Colon (tissue), 2 donors: ENCODE data around the gene RFTN1.
"Not testable (repeated sequence)": the region's sequence is repeated elsewhere in the genome, so short reads cannot be mapped to it uniquely, and the experiment has no call there.

ENCODE experiments used
- FAIRE-seq: peaks from 2 replicates; lab custom pipeline; 2012; peaks lifted over from hg19 to GRCh38; lab: Jason Lieb, UNC
- donor health status: control.
- donor health status: control.

The RFTN1 gene

DNA sequence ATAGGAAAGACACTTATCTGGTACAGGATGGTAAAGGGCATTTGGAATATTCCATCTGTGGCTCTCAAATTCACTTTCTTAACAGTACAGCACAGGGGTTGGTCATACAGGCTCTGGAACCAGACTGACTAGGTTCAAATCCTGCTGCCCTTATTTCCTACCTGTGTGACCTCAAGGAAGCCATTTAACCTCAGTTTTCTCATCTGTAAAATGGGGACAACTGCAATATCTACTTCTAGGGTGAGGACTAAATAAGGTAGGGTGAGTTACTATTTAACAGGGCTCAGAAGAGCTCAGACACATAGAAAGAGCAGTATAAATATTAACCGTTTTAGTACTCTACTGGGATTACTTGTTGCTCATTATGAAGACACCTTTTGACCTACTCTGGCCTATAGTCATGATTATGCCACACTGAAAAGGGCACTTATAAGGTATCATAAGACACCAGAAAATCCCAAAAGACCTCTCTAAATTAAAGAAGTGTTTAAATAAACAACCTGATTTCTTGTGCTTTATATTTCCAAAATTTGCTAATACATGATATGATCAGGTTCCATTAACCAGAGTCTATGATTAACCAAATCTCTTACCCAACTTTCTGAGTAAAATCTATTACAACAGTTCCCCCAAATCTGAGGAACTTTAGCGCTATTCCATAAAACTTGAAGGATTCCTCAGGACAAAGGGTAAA, 6.5 kb downstream of the RFTN1 start:
- no peak for FAIRE-seq

DNA sequence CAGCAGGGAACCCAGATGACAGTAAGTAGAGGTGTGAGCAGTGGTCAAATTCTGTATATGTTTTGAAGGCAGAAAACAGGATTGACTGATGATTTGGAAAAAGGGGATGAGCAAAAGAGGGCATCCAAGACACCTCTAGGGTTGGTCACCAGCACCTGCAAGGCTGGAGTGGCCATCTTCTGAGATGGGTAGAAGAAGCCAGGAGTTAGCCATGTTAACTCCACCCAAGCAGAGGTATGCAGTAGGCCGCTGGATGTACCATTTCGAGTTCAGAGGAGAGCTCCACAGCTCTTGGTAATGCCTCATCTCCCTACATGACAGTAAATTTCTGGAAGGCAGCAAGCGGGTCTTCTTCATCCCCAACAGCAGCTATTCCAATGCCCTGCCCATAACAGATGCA, 7.0 kb downstream of the RFTN1 start:
- FAIRE-seq: no peak

- no peak for FAIRE-seq
Measured at GRCh38 chr3:16504692-16505091, 8.8 kb downstream of the RFTN1 start.

GRCh38 chr3:16504242-16504641, 9.3 kb downstream of the RFTN1 start:
- FAIRE-seq: no peak

GRCh38 chr3:16503191-16503776, 10.2 kb downstream of the RFTN1 start:
- FAIRE-seq: no peak

GRCh38 chr3:16502347-16502908, 11.1 kb downstream of the RFTN1 start:
- no peak for FAIRE-seq

GRCh38 chr3:16501376-16501775, 12.1 kb downstream of the RFTN1 start:
- FAIRE-seq: no peak

DNA sequence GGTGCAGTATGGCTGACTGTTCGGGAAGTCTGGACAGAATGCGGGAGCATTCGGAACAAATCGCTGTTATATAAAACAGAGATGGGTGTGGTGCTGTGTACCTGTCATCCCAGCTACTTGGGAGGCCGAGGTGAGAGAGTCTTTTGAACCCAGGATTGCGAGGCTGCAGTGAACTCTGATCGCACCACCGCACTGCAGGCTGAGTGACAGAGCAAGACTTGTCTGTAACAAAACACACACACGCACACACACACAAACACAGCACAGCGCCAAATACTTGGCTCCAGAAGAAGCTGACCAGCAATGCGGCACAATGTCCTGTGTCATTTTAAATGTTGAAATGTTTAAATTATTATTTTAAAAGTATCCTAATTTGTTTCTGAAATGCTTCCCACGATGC, 12.6 kb downstream of the RFTN1 start:
- no peak for FAIRE-seq

- no peak for FAIRE-seq
Measured at GRCh38 chr3:16500093-16500492, 13.4 kb downstream of the RFTN1 start.

DNA sequence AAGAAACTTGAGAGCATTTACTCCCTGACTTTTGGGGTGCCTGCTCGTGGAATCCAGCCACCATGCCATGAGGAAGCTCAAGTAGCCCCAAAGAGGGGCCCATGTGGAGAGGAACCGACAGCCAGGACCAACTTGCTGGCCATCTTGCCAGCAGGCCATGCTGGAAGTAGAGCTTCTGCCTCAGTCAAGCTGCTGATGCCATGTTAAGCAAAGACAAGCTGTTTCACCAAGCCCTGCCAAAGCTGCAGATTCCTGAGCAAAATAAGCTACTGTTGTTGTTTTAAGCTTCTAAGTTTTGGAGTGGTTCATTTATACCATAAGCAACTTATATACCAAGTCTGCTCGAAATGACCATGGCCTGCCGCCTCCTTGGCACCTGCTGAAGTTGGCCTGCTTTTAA, 14.1 kb downstream of the RFTN1 start:
- no peak for FAIRE-seq

DNA sequence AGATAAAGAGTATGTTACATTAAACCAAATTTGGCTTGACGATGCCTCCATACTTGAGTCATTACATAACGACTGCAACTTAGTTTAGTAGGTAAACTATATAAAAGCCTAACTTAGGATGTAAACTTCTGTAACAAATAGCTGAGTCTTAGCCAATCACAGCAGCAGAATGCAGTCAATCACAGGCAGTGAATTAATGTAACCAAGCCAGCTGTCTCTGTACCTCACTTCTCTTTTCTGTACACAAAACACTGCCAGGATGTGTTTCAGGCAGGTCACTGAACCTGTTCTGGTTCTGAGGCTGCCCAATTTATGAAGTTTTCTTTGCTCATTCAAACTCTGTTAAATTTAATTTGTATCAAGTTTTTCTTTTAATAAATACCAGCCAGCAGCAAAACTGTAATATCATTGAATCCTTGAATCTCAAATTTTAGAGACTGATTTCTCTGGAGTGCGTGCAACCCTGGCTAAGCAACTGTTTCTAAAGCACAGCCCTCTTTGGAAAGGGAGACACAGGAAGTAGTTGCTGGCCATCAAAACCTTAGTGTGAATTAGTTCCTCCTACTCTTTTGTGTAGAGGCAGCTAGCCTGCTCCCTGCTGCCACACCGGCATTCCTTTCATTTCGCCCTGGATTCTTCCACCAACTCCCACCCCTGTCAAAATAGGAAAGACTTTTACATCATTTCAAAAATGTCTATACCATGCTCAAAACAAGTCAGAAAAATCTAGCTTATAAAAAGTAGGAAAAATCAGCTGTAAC, 15.2 kb downstream of the RFTN1 start:
- FAIRE-seq: no peak

DNA sequence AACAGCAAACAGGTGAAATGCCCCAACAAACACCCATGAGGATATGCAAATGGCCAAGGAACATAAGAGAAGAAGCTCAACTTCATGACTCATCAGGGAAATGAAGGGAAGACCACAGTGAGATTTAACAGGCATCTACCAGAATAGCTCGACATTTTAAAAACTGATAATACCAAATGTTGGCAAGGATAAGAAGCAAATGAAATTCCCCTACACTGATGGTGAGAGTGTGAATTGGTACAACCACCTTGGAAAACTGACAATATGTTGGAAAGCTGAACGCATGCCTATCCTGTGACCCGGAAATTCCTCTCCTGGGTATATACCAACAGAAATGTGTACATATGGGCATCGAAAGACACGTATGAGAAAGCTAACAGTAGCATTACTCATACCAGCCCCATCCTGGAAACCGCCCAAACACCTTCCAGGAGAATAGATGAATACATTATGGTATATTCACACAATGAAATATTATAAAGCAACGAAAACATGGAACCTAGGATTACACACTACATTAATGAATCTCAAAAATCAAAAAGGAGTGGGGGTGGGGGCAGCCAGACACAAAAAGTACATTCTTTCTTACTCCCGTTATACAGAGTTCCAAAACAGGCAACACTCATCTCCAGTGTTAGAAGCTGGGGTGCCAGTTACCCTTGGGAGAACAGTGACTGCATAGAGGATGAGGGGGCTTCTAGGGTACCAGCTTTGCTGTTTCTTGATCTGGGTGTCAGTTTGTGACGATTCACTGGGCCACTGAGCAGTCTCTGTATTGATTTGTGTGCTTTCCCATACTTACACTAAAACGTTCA, 16.9 kb downstream of the RFTN1 start:
- no peak for FAIRE-seq

DNA sequence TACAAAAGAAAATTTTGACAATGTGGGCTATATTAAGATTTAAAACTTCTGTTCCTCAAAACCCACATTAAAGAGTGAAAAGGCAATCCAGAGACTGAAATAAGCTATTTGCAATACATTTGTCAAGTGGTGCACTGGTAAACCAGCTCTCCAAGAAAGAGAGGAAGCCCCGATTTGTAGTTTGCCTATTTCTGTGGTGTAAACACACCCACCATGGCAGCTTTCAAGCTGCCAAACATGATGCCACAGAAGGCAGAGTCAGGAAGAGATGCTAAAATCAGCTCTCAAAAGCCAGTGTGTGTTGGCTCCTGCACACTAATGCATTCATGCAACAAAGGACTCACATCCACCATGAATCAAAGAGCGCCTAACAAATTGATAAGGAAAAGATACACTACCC, 17.5 kb downstream of the RFTN1 start:
- FAIRE-seq: no peak

GRCh38 chr3:16494814-16495431, 18.6 kb downstream of the RFTN1 start:
- FAIRE-seq: no peak

DNA sequence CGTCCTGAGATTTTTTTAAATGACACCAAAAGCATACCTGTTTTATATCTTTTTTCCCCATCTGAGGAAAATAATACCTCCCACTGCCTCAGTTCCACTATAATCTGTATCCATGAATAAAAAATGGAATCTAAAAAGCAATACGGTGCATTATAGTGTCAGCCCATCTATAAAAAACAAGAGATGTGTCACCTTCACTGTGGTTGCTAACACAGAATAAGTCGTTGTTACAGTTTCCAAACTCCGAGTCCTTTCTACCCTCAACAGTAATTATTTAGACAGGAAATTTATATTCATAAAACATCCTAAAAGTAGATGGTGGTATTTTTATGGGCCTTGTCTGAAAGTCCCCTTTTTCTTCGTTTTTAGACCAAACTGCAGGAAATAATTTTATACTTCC, 19.4 kb downstream of the RFTN1 start:
- FAIRE-seq: no peak

DNA sequence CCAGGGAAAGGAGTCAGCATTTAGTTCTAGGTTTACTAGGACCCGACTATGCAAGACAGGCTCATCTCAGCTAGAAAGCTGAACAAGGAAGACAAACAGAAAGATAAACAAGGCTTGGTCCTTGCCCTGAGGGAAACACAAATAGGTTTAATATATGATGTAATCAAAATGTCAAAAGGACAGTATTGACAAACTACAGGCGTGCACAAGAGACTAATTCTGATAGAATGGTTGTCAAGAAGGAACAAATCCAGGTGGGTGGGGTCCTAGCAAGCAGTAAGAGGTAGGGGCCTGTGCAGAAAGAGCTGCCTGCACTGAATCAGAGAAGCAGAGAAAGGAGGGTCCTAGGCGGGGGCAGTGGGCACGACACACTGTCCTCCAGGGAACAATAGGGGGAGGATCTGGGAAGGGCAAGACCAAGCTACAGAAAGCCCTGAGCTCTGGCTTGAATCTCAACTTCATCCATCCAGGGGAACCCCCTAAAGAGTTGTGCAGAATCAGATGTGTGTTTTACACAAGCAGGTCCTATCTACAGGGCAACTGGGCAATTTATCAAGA, 23.4 kb downstream of the RFTN1 start:
- no peak for FAIRE-seq

DNA sequence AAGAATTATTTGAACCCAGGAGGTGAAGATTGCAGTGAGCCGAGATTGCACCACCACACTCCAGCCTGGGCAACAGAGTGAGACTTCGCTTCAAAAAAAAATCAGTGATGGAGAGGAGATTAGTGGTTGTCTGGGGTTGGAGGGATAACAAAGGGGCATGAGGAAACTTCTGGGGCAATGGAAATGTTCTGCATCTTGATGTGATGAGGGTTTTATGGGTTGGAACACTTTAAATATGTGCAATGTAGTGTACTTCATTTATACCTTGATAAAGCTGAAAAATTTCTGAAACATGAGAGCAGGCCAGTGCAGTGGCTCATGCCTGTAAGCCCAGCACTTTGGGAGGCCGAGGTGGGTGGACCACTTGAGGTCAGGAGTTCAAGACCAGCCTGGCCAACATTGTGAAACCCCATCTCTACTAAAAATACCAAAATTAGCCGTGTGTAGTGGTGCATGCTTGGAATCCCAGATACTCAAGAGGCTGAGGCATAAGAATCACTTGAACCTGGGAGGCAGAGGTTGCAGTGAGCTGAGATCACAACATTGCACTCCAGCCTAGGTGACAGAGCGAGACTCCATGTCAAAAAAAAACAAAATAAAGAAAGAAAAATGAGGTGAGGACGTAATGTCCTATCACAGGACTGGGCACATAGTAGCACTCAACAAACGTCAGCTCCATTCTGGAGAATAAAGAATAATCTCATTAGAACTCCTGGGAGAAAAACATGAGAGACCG, 24.0 kb downstream of the RFTN1 start:
- FAIRE-seq: not testable (repeated sequence)

- no peak for FAIRE-seq
Measured at GRCh38 chr3:16488637-16489036, 24.9 kb downstream of the RFTN1 start.

- FAIRE-seq: no peak
Measured at GRCh38 chr3:16487511-16488175, 25.9 kb downstream of the RFTN1 start.

GRCh38 chr3:16486951-16487480, 26.5 kb downstream of the RFTN1 start:
- no peak for FAIRE-seq
